Measurements from ENCODE around the gene ARRDC4. TPM values are rescaled to one million over a fixed set of nuclear protein-coding genes. Genes with fewer than 3 reads are reported as not detected.

Gene ARRDC4
- total and polyA plus RNA-seq, 2 donors (not counting 1 experiment from before 2014, with no cell fraction given) = 1.1 to 6.7 TPM

DNA sequence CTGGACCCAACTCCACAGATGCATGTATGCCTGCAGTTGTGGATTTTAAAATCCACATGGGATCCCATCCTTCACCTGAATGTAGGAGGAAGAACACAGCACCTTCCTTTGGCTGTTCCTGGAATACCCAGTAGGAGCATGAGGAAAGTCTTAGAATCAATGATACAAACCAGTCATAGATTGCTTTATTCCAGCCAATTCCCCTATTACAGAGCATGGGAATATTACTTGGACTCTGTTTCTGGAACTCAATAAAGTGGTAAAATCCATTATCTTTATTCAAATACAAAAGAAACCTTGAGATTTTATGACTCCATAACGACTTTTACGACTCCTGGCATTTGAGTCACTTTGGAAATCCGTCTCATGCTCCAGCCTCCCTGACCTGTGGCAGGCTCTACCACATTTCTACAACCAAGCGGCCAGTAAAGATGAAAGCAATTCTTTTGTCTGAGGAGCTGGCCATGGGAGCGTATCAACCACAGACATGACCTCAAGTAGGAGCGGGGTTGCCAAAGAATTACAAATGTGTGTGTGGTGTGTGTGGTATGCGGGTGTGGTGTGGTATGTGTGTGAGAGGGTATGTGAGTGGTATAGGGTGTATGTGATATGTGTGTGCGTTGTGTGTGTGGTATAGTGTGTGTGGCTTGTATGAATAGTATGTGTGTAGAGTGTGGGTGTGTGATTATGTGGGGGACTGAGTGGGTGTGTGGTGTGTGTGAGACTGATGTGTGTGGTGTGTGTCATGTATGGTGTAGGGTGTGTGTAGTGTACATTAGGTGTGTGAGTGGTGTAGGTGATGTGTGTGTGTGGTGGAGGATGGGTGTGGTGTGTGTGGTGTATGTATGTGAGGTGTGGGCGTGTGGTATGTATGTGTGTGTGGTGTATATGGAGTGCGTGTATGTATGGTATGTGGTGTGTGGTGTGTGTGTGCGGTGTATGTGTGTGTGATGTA lies 40.0 kb downstream of the ARRDC4 start:
- no peak overlapping the region for H3K4me2 ChIP-seq (replicated peaks; ENCODE audit: low read depth, low read length, poor library complexity, severe bottlenecking)
- H3K9me3 ChIP-seq (ENCODE audit: control extremely low read depth in 1 of 3, control insufficient read depth in 2 of 3, insufficient read depth in 1 of 3, low read length in 2 of 3) = peaks cover 0 to 4% (median 0%) of the 10 kb centered on the region in 3 donors
- Mint-ChIP-seq H3K4me1 (peaks cover 9% of the 10 kb centered on the region), H3K27ac (no peak overlapping the region), H3K9me3 (ENCODE audit: insufficient read depth) (no peaks in the 10 kb centered on the region), H3K27me3 (no peaks in the 10 kb centered on the region), H3K4me3 (no peak overlapping the region)
- ATAC-seq (ENCODE audit: low read depth) (no peak), DNase-seq (no peak)
- no peak overlapping the region for H3K9ac ChIP-seq (ENCODE audit: low read length)
- ChIA-PET POLR2A (no interaction called here), CTCF (no interaction called here)
- no peak overlapping the region for H3K4me3 ChIP-seq (ENCODE audit: control extremely low read depth in 1 of 5, extremely low read depth in 1 of 5, insufficient read depth in 1 of 5, low read depth in 2 of 5, low read length in 4 of 5)
- TF ChIP-seq, protein P1, sequence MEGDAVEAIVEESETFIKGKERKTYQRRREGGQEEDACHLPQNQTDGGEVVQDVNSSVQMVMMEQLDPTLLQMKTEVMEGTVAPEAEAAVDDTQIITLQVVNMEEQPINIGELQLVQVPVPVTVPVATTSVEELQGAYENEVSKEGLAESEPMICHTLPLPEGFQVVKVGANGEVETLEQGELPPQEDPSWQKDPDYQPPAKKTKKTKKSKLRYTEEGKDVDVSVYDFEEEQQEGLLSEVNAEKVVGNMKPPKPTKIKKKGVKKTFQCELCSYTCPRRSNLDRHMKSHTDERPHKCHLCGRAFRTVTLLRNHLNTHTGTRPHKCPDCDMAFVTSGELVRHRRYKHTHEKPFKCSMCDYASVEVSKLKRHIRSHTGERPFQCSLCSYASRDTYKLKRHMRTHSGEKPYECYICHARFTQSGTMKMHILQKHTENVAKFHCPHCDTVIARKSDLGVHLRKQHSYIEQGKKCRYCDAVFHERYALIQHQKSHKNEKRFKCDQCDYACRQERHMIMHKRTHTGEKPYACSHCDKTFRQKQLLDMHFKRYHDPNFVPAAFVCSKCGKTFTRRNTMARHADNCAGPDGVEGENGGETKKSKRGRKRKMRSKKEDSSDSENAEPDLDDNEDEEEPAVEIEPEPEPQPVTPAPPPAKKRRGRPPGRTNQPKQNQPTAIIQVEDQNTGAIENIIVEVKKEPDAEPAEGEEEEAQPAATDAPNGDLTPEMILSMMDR (IDR thresholded peaks at IDR 0.05) = no peak
- TF ChIP-seq EZH2 (IDR thresholded peaks at IDR 0.05; ENCODE audit: borderline replicate concordance, insufficient read depth, low read depth, low read length, poor library complexity, severe bottlenecking) = no peak
- no peaks in the 10 kb centered on the region for H4K20me1 ChIP-seq (ENCODE audit: control insufficient read depth, insufficient read depth, low read length, poor library complexity, severe bottlenecking)
- no peak overlapping the region for H2AFZ ChIP-seq (ENCODE audit: insufficient read depth, low read depth, low read length, poor library complexity, severe bottlenecking)
- H3K27me3 ChIP-seq (replicated peaks in 1 of 4; ENCODE audit: control extremely low read depth in 1 of 4, control insufficient read depth in 3 of 4, insufficient read depth in 4 of 4, low read length in 3 of 4) = no peaks in the 10 kb centered on the region
- H3K27ac ChIP-seq (ENCODE audit: low read length in 2 of 2) = no peak overlapping the region
- intact Hi-C loops (cut with micrococcal nuclease) = no loop called here
- H3K79me2 ChIP-seq (ENCODE audit: control insufficient read depth, insufficient read depth, low read length) = no peaks in the 10 kb centered on the region
- no peaks in the 10 kb centered on the region for H3K36me3 ChIP-seq (replicated peaks in 1 of 2; ENCODE audit: control extremely low read depth in 1 of 2, control insufficient read depth in 1 of 2, extremely low read depth in 1 of 2, insufficient read depth in 2 of 2, low read length in 1 of 2)
- 88% methylated on average over 7 of the region's 11 CpGs for WGBS (ENCODE audit: insufficient coverage)
- H3K4me1 ChIP-seq (ENCODE audit: control insufficient read depth in 2 of 2, insufficient read depth in 2 of 2, low read length in 2 of 2) = no peaks in the 10 kb centered on the region

DNA sequence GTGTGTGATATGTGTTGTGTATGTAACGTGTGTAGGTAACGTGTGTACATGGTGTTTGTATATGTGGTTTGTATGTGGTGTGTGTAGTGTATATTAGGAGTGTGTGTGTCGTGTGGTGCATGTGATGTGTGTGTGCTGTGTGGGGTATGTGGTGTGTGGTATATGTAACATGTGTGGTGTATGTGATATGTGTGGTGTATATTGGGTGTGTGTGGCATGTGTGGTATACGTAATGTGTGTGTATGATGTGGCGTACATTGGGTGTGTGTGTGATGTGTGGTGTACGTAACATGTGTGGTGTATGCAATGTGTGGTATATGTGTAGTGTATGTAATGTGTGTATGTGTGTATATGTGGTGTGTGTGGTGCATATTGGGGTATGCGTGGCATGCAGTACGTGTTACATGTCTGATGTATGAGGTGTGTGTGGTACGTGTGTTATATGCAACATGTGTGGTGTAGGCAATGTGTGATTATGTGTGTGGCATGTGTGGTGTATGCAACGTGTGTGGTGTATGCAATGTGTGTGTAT lies 41.2 kb downstream of the ARRDC4 start:
- intact Hi-C loops (cut with micrococcal nuclease) = no loop called here
- WGBS (ENCODE audit: insufficient coverage) = 98% methylated on average over 10 of the region's 10 CpGs
- POLR2A ChIA-PET = no interaction called here

More for the DNA sequence above, 41.2 kb downstream of the ARRDC4 start:
- no peak for DNase-seq
- Mint-ChIP-seq H3K4me1 (no peaks in the 10 kb centered on the region), H3K4me3 (no peak overlapping the region), H3K9me3 (ENCODE audit: insufficient read depth) (no peaks in the 10 kb centered on the region), H3K27ac (no peak overlapping the region), H3K27me3 (no peaks in the 10 kb centered on the region)
- peaks cover 0 to 4% (median 0%) of the 10 kb centered on the region in 3 donors for H3K9me3 ChIP-seq (ENCODE audit: control extremely low read depth in 1 of 3, control insufficient read depth in 2 of 3, insufficient read depth in 1 of 3, low read length in 2 of 3)
- H2AFZ ChIP-seq (ENCODE audit: insufficient read depth, low read depth, low read length, poor library complexity, severe bottlenecking) = no peak overlapping the region
- TF ChIP-seq EZH2 (IDR thresholded peaks at IDR 0.05; ENCODE audit: borderline replicate concordance, insufficient read depth, low read depth, low read length, poor library complexity, severe bottlenecking) = no peak
- TF ChIP-seq, protein P1 (IDR thresholded peaks at IDR 0.05) = no peak
- H3K4me3 ChIP-seq (ENCODE audit: control extremely low read depth in 1 of 5, extremely low read depth in 1 of 5, insufficient read depth in 1 of 5, low read depth in 2 of 5, low read length in 4 of 5) = no peak overlapping the region
- no peaks in the 10 kb centered on the region for H3K36me3 ChIP-seq (replicated peaks in 1 of 2; ENCODE audit: control extremely low read depth in 1 of 2, control insufficient read depth in 1 of 2, extremely low read depth in 1 of 2, insufficient read depth in 2 of 2, low read length in 1 of 2)
- H3K4me1 ChIP-seq (ENCODE audit: control insufficient read depth in 2 of 2, insufficient read depth in 2 of 2, low read length in 2 of 2) = no peaks in the 10 kb centered on the region
- H4K20me1 ChIP-seq (ENCODE audit: control insufficient read depth, insufficient read depth, low read length, poor library complexity, severe bottlenecking) = no peaks in the 10 kb centered on the region
- CTCF ChIA-PET = no interaction called here
- no peak for ATAC-seq (ENCODE audit: low read depth)
- H3K27ac ChIP-seq (ENCODE audit: low read length in 2 of 2) = no peak overlapping the region
- H3K27me3 ChIP-seq (replicated peaks in 1 of 4; ENCODE audit: control extremely low read depth in 1 of 4, control insufficient read depth in 3 of 4, insufficient read depth in 4 of 4, low read length in 3 of 4) = no peaks in the 10 kb centered on the region
- no peak overlapping the region for H3K9ac ChIP-seq (ENCODE audit: low read length)
- H3K4me2 ChIP-seq (replicated peaks; ENCODE audit: low read depth, low read length, poor library complexity, severe bottlenecking) = no peak overlapping the region
- no peaks in the 10 kb centered on the region for H3K79me2 ChIP-seq (ENCODE audit: control insufficient read depth, insufficient read depth, low read length)

All from B cell (primary cell).